Activated T-cell treated with anti-CD3 and anti-CD28 coated beads, Interleukin-2, amount 50 U/mL, for 72 hours (primary cell): ENCODE data around the gene PHC2. TPM values are rescaled to one million over a fixed set of nuclear protein-coding genes. Genes with fewer than 3 reads are reported as not detected.

ENCODE experiments used
- ATAC-seq, 2 donors: fragments of 150-1000 bp; cut with Tn5 transposase; replicated peaks in 1 of 2; 2 replicates each; pipeline ENCODE4 v1.10.0; 2021; ENCODE audit warnings: moderate library complexity in 2 of 2, mild to moderate bottlenecking in 1 of 2
- DNase-seq, 2 donors: peaks; one replicate each; pipeline ENCODE4 v3.0.0; 2021 to 2022; ENCODE audit warnings: mixed read lengths in 1 of 2
- H3K27ac Mint-ChIP-seq: one replicate; pipeline ENCODE4 v1.8.0; 2022; ENCODE audit warnings: mild to moderate bottlenecking, moderate library complexity, mixed read lengths
- H3K27me3 Mint-ChIP-seq: one replicate; pipeline ENCODE4 v1.8.0; 2022; ENCODE audit warnings: low read depth, mixed read lengths
- H3K36me3 Mint-ChIP-seq, 2 donors: one replicate each; pipeline ENCODE4 v1.8.0; 2022; ENCODE audit warnings: mixed read lengths in 2 of 2, mild to moderate bottlenecking in 1 of 2; ENCODE audit not compliant: insufficient read depth in 2 of 2
- H3K4me1 Mint-ChIP-seq: one replicate; pipeline ENCODE4 v1.8.0; 2022; ENCODE audit warnings: low read depth, mixed read lengths
- H3K4me3 Mint-ChIP-seq, 2 donors: one replicate each; pipeline ENCODE4 v1.8.0; 2022; ENCODE audit warnings: mild to moderate bottlenecking in 2 of 2, mixed read lengths in 2 of 2, moderate library complexity in 2 of 2
- H3K9me3 Mint-ChIP-seq, 2 donors: one replicate each; pipeline ENCODE4 v1.8.0; 2022; ENCODE audit warnings: mixed read lengths in 2 of 2
- total RNA-seq, 2 donors: library from RNA; stranded (reverse); gene quantifications; one replicate each; pipeline ENCODE4 v1.2.3, GENCODE V29; 2022

The PHC2 gene
- total RNA-seq, 2 donors from 2014 or later: 29.4 to 31.5 TPM

GRCh38 chr1:33425900-33426299, 5.0 kb downstream of the PHC2 start:
- ATAC-seq: peak; percentile 61 to 65

GRCh38 chr1:33424610-33425009, 6.3 kb downstream of the PHC2 start:
- Mint-ChIP-seq H3K36me3 (no peaks in the 10 kb centered on the region), H3K9me3 (no peaks in the 10 kb centered on the region), H3K27ac (no peak overlapping the region), H3K27me3 (peaks cover 20% of the 10 kb centered on the region), H3K4me3 (no peak overlapping the region), H3K4me1 (peaks cover 14% of the 10 kb centered on the region)
- ATAC-seq (no peak), DNase-seq (no peak)

More at GRCh38 chr1:33425900-33426299, 5.0 kb downstream of the PHC2 start:
- H3K9me3 Mint-ChIP-seq: no peaks in the 10 kb centered on the region
- peak in 1 of 2 donors; percentile 19 for DNase-seq
- H3K27ac Mint-ChIP-seq: no peak overlapping the region
- no peaks in the 10 kb centered on the region for H3K36me3 Mint-ChIP-seq
- H3K27me3 Mint-ChIP-seq: peaks cover 11% of the 10 kb centered on the region
- no peak overlapping the region for H3K4me3 Mint-ChIP-seq
- H3K4me1 Mint-ChIP-seq: peaks cover 14% of the 10 kb centered on the region

GRCh38 chr1:33424205-33424604, 6.7 kb downstream of the PHC2 start:
- H3K27ac Mint-ChIP-seq: no peak overlapping the region
- no peak for DNase-seq
- no peaks in the 10 kb centered on the region for H3K9me3 Mint-ChIP-seq
- no peak for ATAC-seq
- H3K27me3 Mint-ChIP-seq: peaks cover 20% of the 10 kb centered on the region
- peaks cover 14% of the 10 kb centered on the region for H3K4me1 Mint-ChIP-seq
- H3K4me3 Mint-ChIP-seq: no peak overlapping the region
- no peaks in the 10 kb centered on the region for H3K36me3 Mint-ChIP-seq

- H3K9me3 Mint-ChIP-seq: peaks cover 3 to 6% of the 10 kb centered on the region in 2 donors
- no peak for DNase-seq
- no peak overlapping the region for H3K27ac Mint-ChIP-seq
- no peak overlapping the region for H3K4me3 Mint-ChIP-seq
- peaks cover 20% of the 10 kb centered on the region for H3K27me3 Mint-ChIP-seq
- H3K4me1 Mint-ChIP-seq: peaks cover 11% of the 10 kb centered on the region
- peaks cover 0 to 2% of the 10 kb centered on the region in 2 donors for H3K36me3 Mint-ChIP-seq
- no peak for ATAC-seq
Measured at GRCh38 chr1:33420870-33421775, 9.8 kb downstream of the PHC2 start.

- no peak for DNase-seq
- H3K36me3 Mint-ChIP-seq: peaks cover 12 to 14% of the 10 kb centered on the region in 2 donors
- peaks cover 20% of the 10 kb centered on the region for H3K27me3 Mint-ChIP-seq
- H3K4me3 Mint-ChIP-seq: no peak overlapping the region
- ATAC-seq: no peak
- no peaks in the 10 kb centered on the region for H3K4me1 Mint-ChIP-seq
- peaks cover 11 to 16% of the 10 kb centered on the region in 2 donors for H3K9me3 Mint-ChIP-seq
- H3K27ac Mint-ChIP-seq: no peak overlapping the region
Measured at GRCh38 chr1:33418811-33419210, 12.1 kb downstream of the PHC2 start.

GRCh38 chr1:33414879-33415278, 16.0 kb downstream of the PHC2 start:
- DNase-seq (no peak), ATAC-seq (no peak)
- Mint-ChIP-seq H3K9me3 (peaks cover 11 to 16% of the 10 kb centered on the region in 2 donors), H3K4me3 (no peak overlapping the region), H3K27me3 (no peaks in the 10 kb centered on the region), H3K27ac (no peak overlapping the region), H3K4me1 (no peaks in the 10 kb centered on the region), H3K36me3 (peaks cover 12 to 14% of the 10 kb centered on the region in 2 donors)

GRCh38 chr1:33410091-33410701, 20.7 kb downstream of the PHC2 start:
- Mint-ChIP-seq H3K4me3 (no peak overlapping the region), H3K9me3 (peaks cover 2 to 4% of the 10 kb centered on the region in 2 donors), H3K4me1 (no peaks in the 10 kb centered on the region), H3K27me3 (no peaks in the 10 kb centered on the region), H3K36me3 (peaks cover 6% of the 10 kb centered on the region in 2 donors), H3K27ac (no peak overlapping the region)
- ATAC-seq (no peak), DNase-seq (no peak)

- Mint-ChIP-seq H3K36me3 (peaks cover 0 to 2% of the 10 kb centered on the region in 2 donors), H3K27me3 (no peaks in the 10 kb centered on the region), H3K9me3 (no peaks in the 10 kb centered on the region), H3K4me3 (no peak overlapping the region), H3K27ac (no peak overlapping the region), H3K4me1 (no peaks in the 10 kb centered on the region)
- ATAC-seq (no peak), DNase-seq (no peak)
Measured at GRCh38 chr1:33408093-33408436, 22.8 kb downstream of the PHC2 start.

- no peaks in the 10 kb centered on the region for H3K9me3 Mint-ChIP-seq
- no peaks in the 10 kb centered on the region for H3K4me1 Mint-ChIP-seq
- H3K27me3 Mint-ChIP-seq: no peaks in the 10 kb centered on the region
- no peak overlapping the region for H3K27ac Mint-ChIP-seq
- no peak for ATAC-seq
- H3K36me3 Mint-ChIP-seq: peaks cover 0 to 2% of the 10 kb centered on the region in 2 donors
- H3K4me3 Mint-ChIP-seq: no peak overlapping the region
- DNase-seq: no peak
Measured at GRCh38 chr1:33407352-33408092, 23.4 kb downstream of the PHC2 start.

- DNase-seq: no peak
- ATAC-seq: no peak
- H3K36me3 Mint-ChIP-seq: peaks cover 0 to 2% of the 10 kb centered on the region in 2 donors
- no peak overlapping the region for H3K27ac Mint-ChIP-seq
- no peaks in the 10 kb centered on the region for H3K27me3 Mint-ChIP-seq
- no peak overlapping the region for H3K4me3 Mint-ChIP-seq
- no peaks in the 10 kb centered on the region for H3K4me1 Mint-ChIP-seq
- no peaks in the 10 kb centered on the region for H3K9me3 Mint-ChIP-seq
Measured at GRCh38 chr1:33402206-33402605, 28.7 kb downstream of the PHC2 start.

- Mint-ChIP-seq H3K4me1 (peaks cover 5% of the 10 kb centered on the region), H3K27ac (no peak overlapping the region), H3K4me3 (no peak overlapping the region), H3K36me3 (no peaks in the 10 kb centered on the region), H3K27me3 (no peaks in the 10 kb centered on the region), H3K9me3 (no peaks in the 10 kb centered on the region)
- no peak for DNase-seq
- ATAC-seq: no peak
Measured at GRCh38 chr1:33401471-33401870, 29.4 kb downstream of the PHC2 start.

- no peaks in the 10 kb centered on the region for H3K27me3 Mint-ChIP-seq
- H3K27ac Mint-ChIP-seq: no peak overlapping the region
- peaks cover 7% of the 10 kb centered on the region for H3K4me1 Mint-ChIP-seq
- ATAC-seq (no peak), DNase-seq (no peak)
- no peaks in the 10 kb centered on the region for H3K9me3 Mint-ChIP-seq
- no peaks in the 10 kb centered on the region for H3K36me3 Mint-ChIP-seq
- H3K4me3 Mint-ChIP-seq: no peak overlapping the region
Measured at GRCh38 chr1:33400153-33400911, 30.6 kb downstream of the PHC2 start.
